IMR-90 (cell line): ENCODE measurements around the gene CDC20B. TPM values are rescaled to one million over a fixed set of nuclear protein-coding genes. Genes with fewer than 3 reads are reported as not detected.

ENCODE experiments used
- ATAC-seq: fragments of 200-7000 bp; cut with Tn5 transposase; 2 replicates; pipeline ENCODE4 v1.9.1; 2020; ENCODE audit warnings: low read depth, mild to moderate bottlenecking, moderate library complexity
- BruUV-seq: library from RNA; stranded (reverse); fragments of 400-500 nt; replicated peaks from 2 replicates; lab custom pipeline; 2021; lab: Mats Ljungman, UMichigan
- CTCF ChIA-PET: fragments of 300-600 bp; formaldehyde crosslinking; extraction: SDS; loops from one replicate; lab custom pipeline; 2021; ENCODE audit warnings: antibody characterized with exemption; lab: Yijun Ruan, JAX
- POLR2A ChIA-PET: fragments of 300-600 bp; sonication (Branson Sonifier 250); formaldehyde crosslinking; loops from one replicate; lab custom pipeline; 2022; ENCODE audit warnings: antibody characterized with exemption; ENCODE audit not compliant: unreplicated experiment; lab: Charles Lee
- DNase-seq: peaks from one replicate; pipeline ENCODE4 v3.0.0; 2013
- H2AFZ ChIP-seq: replicated peaks from 2 replicates; pipeline ENCODE3; 2013; ENCODE audit warnings: low read length, mild to moderate bottlenecking; ENCODE audit not compliant: poor library complexity
- H2AK5ac ChIP-seq: 2 replicates; pipeline ENCODE4 v1.6.1; 2013; ENCODE audit warnings: low read depth, low read length, inconsistent platforms
- H2AK9ac ChIP-seq: replicated peaks from 2 replicates; pipeline ENCODE3; 2013; ENCODE audit warnings: mild to moderate bottlenecking, low read depth, low read length, moderate library complexity; ENCODE audit not compliant: poor library complexity
- H2BK120ac ChIP-seq: 2 replicates; pipeline ENCODE4 v1.6.1; 2013; ENCODE audit warnings: low read depth, low read length, inconsistent platforms
- H2BK15ac ChIP-seq: 3 replicates; pipeline ENCODE4 v1.6.1; 2013; ENCODE audit warnings: low read depth, low read length, inconsistent platforms
- H2BK20ac ChIP-seq: 2 replicates; pipeline ENCODE4 v1.6.1; 2013; ENCODE audit warnings: low read depth, mild to moderate bottlenecking, inconsistent platforms, low read length, moderate library complexity
- H2BK5ac ChIP-seq: 2 replicates; pipeline ENCODE4 v1.6.1; 2013; ENCODE audit warnings: mild to moderate bottlenecking, low read depth, low read length, inconsistent platforms; ENCODE audit not compliant: poor library complexity, severe bottlenecking
- H3K14ac ChIP-seq: replicated peaks from 2 replicates; pipeline ENCODE4 v1.6.1; 2013; ENCODE audit warnings: low read depth, low read length, inconsistent platforms
- H3K18ac ChIP-seq: 2 replicates; pipeline ENCODE4 v1.6.1; 2013; ENCODE audit warnings: low read depth, low read length, control low read depth
- H3K23ac ChIP-seq: 2 replicates; pipeline ENCODE4 v1.6.1; 2013; ENCODE audit warnings: low read depth, low read length, inconsistent platforms
- H3K27ac ChIP-seq: 2 replicates; pipeline ENCODE4 v1.5.1; 2013; ENCODE audit warnings: mild to moderate bottlenecking, control low read depth, low read length; ENCODE audit not compliant: insufficient read depth
- H3K27me3 ChIP-seq: 2 replicates; pipeline ENCODE4 v1.6.1; 2013; ENCODE audit warnings: low read length; ENCODE audit not compliant: control insufficient read depth, insufficient read depth
- H3K36me3 ChIP-seq: 2 replicates; pipeline ENCODE4 v1.6.1; 2013; ENCODE audit warnings: low read length, mixed read lengths; ENCODE audit not compliant: control insufficient read depth, insufficient read depth
- H3K4ac ChIP-seq: 2 replicates; pipeline ENCODE4 v1.6.1; 2013; ENCODE audit warnings: low read depth, low read length, inconsistent platforms
- H3K4me1 ChIP-seq: 2 replicates; pipeline ENCODE4 v1.6.1; 2013; ENCODE audit warnings: low read length, mixed read lengths; ENCODE audit not compliant: control insufficient read depth, insufficient read depth
- H3K4me2 ChIP-seq: 2 replicates; pipeline ENCODE4 v1.6.1; 2013; ENCODE audit warnings: low read depth, mild to moderate bottlenecking, control low read depth, low read length, moderate library complexity
- H3K4me3 ChIP-seq: 2 replicates; pipeline ENCODE4 v1.5.1; 2013; ENCODE audit warnings: low read depth, mild to moderate bottlenecking, control low read depth, low read length, moderate library complexity; ENCODE audit not compliant: insufficient read depth
- H3K56ac ChIP-seq: 2 replicates; pipeline ENCODE4 v1.6.1; 2013; ENCODE audit warnings: low read length, inconsistent platforms; ENCODE audit not compliant: insufficient read depth; ENCODE audit errors: extremely low read depth
- H3K79me1 ChIP-seq, 2 experiments: 2 replicates each; pipeline ENCODE4 v1.6.1; 2013; ENCODE audit warnings: low read length in 2 of 2, inconsistent platforms in 1 of 2, low read depth in 1 of 2
- H3K9ac ChIP-seq: 2 replicates; pipeline ENCODE4 v1.6.1; 2013; ENCODE audit warnings: low read depth, low read length, control low read depth
- H3K9me1 ChIP-seq: 2 replicates; pipeline ENCODE4 v1.6.1; 2013; ENCODE audit warnings: low read length, inconsistent platforms; ENCODE audit not compliant: insufficient read depth
- H3K9me3 ChIP-seq: 2 replicates; pipeline ENCODE4 v1.6.1; 2013; ENCODE audit warnings: low read length; ENCODE audit not compliant: control insufficient read depth, insufficient read depth
- H4K20me1 ChIP-seq: 2 replicates; pipeline ENCODE4 v1.6.1; 2013; ENCODE audit warnings: low read length, inconsistent platforms; ENCODE audit not compliant: insufficient read depth
- H4K5ac ChIP-seq: 2 replicates; pipeline ENCODE4 v1.6.1; 2013; ENCODE audit warnings: mild to moderate bottlenecking, low read depth, low read length, control low read depth
- H4K8ac ChIP-seq, 2 experiments: 2 replicates each; pipeline ENCODE4 v1.6.1; 2013; ENCODE audit warnings: low read depth in 2 of 2, low read length in 2 of 2, control low read depth in 1 of 2, inconsistent platforms in 1 of 2
- H4K91ac ChIP-seq: 2 replicates; pipeline ENCODE4 v1.6.1; 2013; ENCODE audit warnings: low read depth, low read length, inconsistent platforms; ENCODE audit not compliant: insufficient read depth
- RAD21 ChIP-seq: IDR thresholded peaks from 2 replicates; pipeline ENCODE4 v1.6.1; 2012; ENCODE audit warnings: low read length, improper control_type of control experiment
- WGBS, 2 experiments: methylation state at CpG; one replicate each; pipeline versions ENCODE4 v1.1.5 to v1.1.7; 2013; ENCODE audit warnings: missing lambda C conversion rate in 2 of 2; ENCODE audit not compliant: insufficient read length in 1 of 2; ENCODE audit errors: extremely low coverage in 2 of 2; 5-methylcytosine and 5-hydroxymethylcytosine counted together
- dilution Hi-C: fragments of 300-500 bp; cut with HindIII; formaldehyde crosslinking; loops from one replicate; pipeline ENCODE4 v1.14.3; 2018; ENCODE audit warnings: low sequenced_read_pairs; ENCODE audit not compliant: unreplicated experiment
- in situ Hi-C: fragments of 300-500 bp; cut with MboI; formaldehyde crosslinking; loops from 3 replicates; pipeline ENCODE4 v1.14.3; 2019; ENCODE audit warnings: low sequenced_read_pairs, inconsistent platforms, mixed read lengths
- intact Hi-C: fragments of 100-400 bp; cut with micrococcal nuclease; formaldehyde crosslinking; loops from 2 replicates; pipeline ENCODE4 v1.10.0; 2022
- polyA plus RNA-seq, 3 experiments: library from polyadenylated mRNA; depleted of rRNA; stranded (reverse); fragments of >200 nt; gene quantifications; 2 replicates each; pipeline ENCODE4 v1.2.3, GENCODE V29; 2012; ENCODE audit warnings: low replicate concordance in 1 of 3
- total RNA-seq: library from RNA; depleted of rRNA; stranded (reverse); fragments of >200 nt; gene quantifications from 2 replicates; pipeline ENCODE4 v1.2.3, GENCODE V29; 2012
- TF ChIP-seq, protein P1 (sequence below): conservative IDR thresholded peaks from 2 replicates; pipeline ENCODE4 v1.5.1; 2012; ENCODE audit warnings: mild to moderate bottlenecking, low read depth, low read length, improper control_type of control experiment

CDC20B gene
- total and polyA plus RNA-seq, 2 of the 4 experiments (the other 2 are of a cell fraction), result not detected

- no peak overlapping the region for H3K27ac ChIP-seq
- peaks cover 7% of the 10 kb centered on the region for H3K4me1 ChIP-seq
- H3K36me3 ChIP-seq, result no peaks in the 10 kb centered on the region
- peaks cover 60% of the 10 kb centered on the region for H3K27me3 ChIP-seq
- H3K4me3 ChIP-seq, result peak overlapping the region; percentile 37; the same call in 1 of the 2 replicates
- H2BK120ac ChIP-seq, result no peak overlapping the region
- intact Hi-C loops, result loop anchor here (5.0 kb wide), 1 partner anchor 46 kb away; no protein-coding TSS in a partner anchor
- no peak overlapping the region for H3K4ac ChIP-seq
- dilution Hi-C loops, result no loop called here
- 0% methylated on average over 18 of the region's 44 CpGs; no CpG with 5 or more reads in 1 of the 2 experiments for WGBS, 2 experiments
- no peak overlapping the region for H4K5ac ChIP-seq
- H3K56ac ChIP-seq, result no peak overlapping the region
- H3K9ac ChIP-seq, result no peak overlapping the region
- DNase-seq (no peak), ATAC-seq (peak; percentile 51)
- H4K91ac ChIP-seq, result no peak overlapping the region
- in situ Hi-C loops, result no loop called here
- H2BK20ac ChIP-seq, result no peak overlapping the region
- CTCF ChIA-PET, result interaction anchor here (0.6 to 0.7 kb wide), 3 partner anchors 21 to 1566 kb away, joined by 3 read pairs; no protein-coding TSS in a partner anchor
- no peak overlapping the region for H3K23ac ChIP-seq
- H2AK5ac ChIP-seq, result no peak overlapping the region
- TF ChIP-seq RAD21, result no peak
- TF ChIP-seq, protein P1, sequence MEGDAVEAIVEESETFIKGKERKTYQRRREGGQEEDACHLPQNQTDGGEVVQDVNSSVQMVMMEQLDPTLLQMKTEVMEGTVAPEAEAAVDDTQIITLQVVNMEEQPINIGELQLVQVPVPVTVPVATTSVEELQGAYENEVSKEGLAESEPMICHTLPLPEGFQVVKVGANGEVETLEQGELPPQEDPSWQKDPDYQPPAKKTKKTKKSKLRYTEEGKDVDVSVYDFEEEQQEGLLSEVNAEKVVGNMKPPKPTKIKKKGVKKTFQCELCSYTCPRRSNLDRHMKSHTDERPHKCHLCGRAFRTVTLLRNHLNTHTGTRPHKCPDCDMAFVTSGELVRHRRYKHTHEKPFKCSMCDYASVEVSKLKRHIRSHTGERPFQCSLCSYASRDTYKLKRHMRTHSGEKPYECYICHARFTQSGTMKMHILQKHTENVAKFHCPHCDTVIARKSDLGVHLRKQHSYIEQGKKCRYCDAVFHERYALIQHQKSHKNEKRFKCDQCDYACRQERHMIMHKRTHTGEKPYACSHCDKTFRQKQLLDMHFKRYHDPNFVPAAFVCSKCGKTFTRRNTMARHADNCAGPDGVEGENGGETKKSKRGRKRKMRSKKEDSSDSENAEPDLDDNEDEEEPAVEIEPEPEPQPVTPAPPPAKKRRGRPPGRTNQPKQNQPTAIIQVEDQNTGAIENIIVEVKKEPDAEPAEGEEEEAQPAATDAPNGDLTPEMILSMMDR, result 0 out of 2 replicates have a peak, but pooled peaks have one; percentile 7
- POLR2A ChIA-PET, result interaction anchor here (0.8 kb wide), 1 partner anchor 12 kb away, joined by 3 read pairs; no protein-coding TSS in a partner anchor
- H4K20me1 ChIP-seq, result peaks cover 6% of the 10 kb centered on the region; the same call in 1 of the 2 replicates
- H3K9me3 ChIP-seq, result peaks cover 2% of the 10 kb centered on the region
- no peaks in the 10 kb centered on the region; the same call in 1 of the 2 replicates for H3K9me1 ChIP-seq
- no TSS peak for BruUV-seq
- H4K8ac ChIP-seq, result no peak overlapping the region
- no peaks in the 10 kb centered on the region for H3K79me1 ChIP-seq
- no peak overlapping the region for H2BK5ac ChIP-seq
- H2AK9ac ChIP-seq, result peak overlapping the region; percentile 42
- no peak overlapping the region for H3K18ac ChIP-seq
- peak overlapping the region; percentile 98 for H3K4me2 ChIP-seq
- H2BK15ac ChIP-seq, result no peak overlapping the region
- no peak overlapping the region for H3K14ac ChIP-seq
- peak overlapping the region; percentile 81 for H2AFZ ChIP-seq
These were observed 3.3 kb upstream of the CDC20B start for GRCh38 chr5:55176176-55176818.
